Activated CD4-positive, alpha-beta T cell treated with anti-CD3 and anti-CD28 coated beads, Interleukin-2, Interleukin-4, amounts not matched to agents 100 ng/mL and 50 ng/mL, durations not matched to agents 16 hours and 8 hours (primary cell): ENCODE data around the gene DOCK1.

Source experiments
- DNase-seq: peaks from one replicate; pipeline ENCODE4 v3.0.0-alpha.2; 2020; ENCODE audit warnings: low spot score

DOCK1 gene

DNA sequence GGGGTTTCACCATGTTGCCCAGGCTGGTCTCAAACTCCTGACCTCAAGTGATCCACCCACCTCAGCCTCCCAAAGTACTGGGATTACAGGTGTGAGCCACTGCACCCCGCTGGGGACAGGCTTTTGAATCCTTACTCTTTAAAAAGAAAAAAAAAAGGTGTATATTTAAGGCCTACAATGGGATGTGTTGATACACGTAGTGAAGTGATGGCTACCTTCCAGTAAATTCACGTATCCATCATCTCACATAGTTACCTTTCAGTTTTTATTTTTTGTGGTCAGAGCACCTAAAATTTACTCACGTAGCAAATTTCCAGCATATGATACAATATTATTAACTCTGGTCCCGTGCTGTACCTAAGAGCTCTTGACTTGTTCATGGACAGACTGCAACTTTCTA is 410.7 kb downstream of the DOCK1 start:
- no peak for DNase-seq

DNA sequence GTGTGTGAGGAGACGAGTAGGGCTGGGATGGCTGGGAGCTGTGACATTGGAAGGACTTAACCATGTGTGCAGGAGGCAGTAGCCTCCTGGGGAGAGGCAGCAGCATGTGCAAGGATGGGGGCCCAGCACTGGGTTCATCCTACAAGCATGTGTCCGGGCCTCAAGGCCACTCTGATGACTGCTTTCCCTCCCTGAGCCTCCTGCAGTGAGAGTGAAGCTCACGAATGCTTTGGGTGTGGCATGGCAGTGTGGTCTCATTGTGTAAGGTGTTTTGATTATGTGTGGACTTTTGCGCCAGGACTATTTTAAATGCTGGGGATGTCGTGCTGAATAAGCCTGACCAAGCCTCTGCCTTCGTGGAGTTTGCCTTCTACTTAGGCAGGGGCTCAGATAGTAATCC is 413.2 kb downstream of the DOCK1 start:
- no peak for DNase-seq

DNA sequence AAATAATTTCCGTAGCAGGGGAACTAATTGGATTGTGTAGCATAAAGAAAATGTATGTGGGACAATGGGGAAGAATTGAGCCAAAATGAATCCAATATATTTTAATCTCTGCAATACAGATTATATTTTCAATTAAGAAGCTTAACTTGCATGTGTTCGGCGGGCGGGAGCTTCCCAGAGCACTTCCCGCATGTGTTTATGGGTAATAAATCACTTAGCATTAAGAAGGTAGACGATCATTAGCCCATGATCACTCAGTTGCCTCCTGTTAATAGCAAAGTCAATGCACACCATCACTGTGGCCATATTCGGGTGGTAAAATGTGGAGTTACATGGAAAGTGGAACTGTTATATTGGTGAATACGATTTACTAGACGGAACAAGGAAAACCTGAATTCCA is 414.0 kb downstream of the DOCK1 start:
- no peak for DNase-seq

DNA sequence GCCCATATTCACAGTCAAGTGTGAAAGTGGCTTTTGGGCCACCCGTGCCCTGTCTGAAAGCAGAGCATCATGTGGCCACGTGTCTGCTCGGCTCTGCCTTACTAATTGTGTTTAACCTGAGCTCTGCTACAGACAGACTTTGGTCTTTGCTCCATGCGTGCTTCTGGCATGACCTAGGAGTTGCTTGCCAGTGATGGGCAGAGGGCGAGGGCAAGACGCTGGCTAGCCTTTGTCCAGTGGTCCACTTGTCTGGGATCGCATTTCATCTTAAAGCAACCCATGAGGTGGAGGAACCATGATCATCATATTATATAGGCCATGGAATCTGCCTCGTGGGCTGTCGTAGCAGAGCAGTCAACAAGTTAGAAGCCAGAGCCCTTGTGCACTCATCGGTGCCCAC is 414.5 kb downstream of the DOCK1 start:
- DNase-seq = no peak

DNA sequence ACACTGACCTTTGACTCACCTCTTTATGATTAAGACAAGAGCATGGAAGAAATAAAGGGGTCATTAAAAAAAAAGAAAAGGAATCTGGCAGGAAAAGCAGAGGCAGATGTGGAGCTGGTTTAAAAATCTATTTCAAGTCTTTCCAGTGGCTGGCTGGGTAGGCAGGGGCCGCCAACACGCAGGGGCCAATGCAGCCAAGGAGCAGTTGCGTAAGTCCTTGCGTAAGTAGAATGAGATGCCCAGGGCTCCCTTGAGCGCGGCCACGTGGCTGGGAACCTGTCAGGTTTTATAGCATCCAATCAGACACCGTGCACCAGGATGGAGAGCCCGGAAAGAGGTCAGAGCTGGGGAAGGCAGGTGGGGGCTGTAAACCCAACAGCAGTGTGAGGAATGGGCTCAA is 414.9 kb downstream of the DOCK1 start:
- no peak for DNase-seq

DNA sequence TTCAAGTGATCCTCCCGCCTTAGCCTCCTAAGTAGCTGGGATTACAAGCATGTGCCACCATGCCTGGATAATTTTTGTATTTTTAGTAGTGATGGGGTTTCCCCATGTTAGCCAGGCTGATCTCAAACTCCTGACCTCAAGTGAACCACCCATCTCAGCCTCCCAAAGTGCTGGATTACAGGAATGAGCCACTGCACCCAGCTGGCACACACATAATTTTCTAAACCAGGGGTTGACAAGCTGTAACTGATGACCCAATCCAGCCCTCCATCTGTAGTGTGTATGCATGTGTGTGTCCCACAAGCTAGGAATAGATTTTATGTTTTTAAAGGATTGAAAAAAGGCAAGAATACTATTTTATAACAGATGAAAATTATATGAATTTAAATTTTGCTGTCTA is 417.1 kb downstream of the DOCK1 start:
- DNase-seq = no peak

DNA sequence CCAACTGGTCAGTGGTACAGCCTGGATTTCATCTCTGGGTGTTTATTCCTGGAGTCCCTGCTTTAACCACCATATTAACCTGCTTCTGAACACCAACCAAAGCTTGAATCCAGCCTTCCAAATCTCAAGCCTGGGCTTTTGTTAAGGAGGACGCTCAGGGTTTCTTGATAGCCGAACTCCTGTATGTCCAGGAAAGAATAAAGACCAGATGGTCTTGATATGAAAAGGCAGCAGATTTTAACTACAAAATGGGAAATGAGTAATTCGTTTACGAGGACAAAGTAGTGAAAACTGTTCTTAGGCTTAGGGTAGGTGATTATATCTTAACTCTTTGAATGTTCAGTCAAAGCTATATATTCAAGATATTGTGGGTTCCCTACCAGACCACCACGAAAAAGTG is 420.3 kb downstream of the DOCK1 start:
- no peak for DNase-seq

DNA sequence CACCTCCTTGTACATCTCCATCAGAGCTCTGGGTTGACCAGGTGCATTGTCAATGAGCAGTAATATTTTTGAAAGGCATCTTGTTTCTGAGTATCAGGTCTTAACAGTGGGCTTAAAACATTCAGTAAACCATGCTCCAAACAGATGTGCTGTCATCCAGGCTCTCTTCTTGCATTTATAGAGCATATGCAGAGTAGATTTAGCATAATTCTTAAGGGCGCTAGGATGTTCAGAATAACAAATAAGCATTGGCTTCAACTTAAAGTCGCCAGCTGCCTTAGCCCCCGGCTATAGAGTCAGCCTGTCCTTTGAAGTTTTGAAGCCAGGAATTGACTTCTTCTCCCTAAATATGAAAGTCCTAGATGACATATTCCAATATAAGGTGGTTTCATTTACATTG is 421.7 kb downstream of the DOCK1 start:
- DNase-seq = no peak

DNA sequence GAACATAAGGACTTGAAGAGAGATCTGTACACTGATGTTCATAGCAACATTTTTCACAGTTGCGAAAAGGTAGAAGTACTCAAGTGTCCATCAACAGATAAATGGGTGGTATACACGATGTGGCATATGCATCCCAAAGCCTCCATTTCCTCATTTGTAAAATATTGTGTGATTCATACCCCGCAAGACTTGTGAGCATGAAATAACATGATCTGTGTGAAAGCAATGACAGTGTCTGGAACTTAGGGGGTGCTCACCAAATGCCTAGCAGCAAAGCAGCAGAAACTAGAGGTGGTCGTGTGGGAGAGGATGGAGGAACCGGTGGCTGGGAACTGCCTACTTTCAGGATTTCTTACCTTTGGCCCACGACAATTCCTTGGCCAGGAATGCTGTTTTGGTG is 426.5 kb downstream of the DOCK1 start:
- DNase-seq = no peak

DNA sequence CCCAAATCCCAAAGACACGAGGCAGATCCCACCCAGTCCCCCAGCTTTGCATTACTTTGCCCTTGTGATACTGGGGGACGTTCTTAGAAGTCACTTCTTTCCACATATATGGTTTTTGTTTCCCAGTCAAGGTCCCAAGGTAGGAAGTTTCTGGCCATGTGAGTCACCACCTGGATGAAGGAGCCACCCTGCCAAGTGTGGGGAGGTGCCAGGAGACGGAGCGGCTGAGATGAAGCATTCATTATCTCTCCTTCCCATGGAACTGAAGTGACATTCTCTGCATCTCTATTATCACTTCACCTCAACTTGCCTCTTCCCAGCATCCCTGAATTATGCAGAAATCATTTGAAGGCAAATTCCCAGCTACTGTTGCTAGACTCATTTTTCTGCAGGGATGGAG is 427.4 kb downstream of the DOCK1 start:
- DNase-seq = no peak

DNA sequence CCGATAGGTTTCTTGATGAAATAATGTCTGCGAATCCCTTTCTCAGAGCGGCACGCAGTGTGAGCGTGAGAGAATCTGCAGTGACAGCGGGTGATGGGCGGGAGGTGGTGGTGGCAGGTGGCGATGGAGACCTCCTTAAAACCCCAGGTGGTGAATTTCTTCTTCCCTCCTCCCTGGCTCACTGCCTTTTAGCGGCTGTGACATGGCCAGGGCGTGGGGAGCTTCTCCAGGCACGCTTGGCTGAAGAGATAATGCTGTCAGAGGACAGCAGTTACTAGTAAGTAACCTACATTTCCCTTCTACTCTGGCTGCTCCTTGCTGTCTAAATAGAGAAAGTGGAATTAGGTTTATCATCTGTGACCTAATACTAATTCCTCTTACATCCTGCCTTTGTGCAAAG is 432.6 kb downstream of the DOCK1 start:
- DNase-seq = no peak

DNA sequence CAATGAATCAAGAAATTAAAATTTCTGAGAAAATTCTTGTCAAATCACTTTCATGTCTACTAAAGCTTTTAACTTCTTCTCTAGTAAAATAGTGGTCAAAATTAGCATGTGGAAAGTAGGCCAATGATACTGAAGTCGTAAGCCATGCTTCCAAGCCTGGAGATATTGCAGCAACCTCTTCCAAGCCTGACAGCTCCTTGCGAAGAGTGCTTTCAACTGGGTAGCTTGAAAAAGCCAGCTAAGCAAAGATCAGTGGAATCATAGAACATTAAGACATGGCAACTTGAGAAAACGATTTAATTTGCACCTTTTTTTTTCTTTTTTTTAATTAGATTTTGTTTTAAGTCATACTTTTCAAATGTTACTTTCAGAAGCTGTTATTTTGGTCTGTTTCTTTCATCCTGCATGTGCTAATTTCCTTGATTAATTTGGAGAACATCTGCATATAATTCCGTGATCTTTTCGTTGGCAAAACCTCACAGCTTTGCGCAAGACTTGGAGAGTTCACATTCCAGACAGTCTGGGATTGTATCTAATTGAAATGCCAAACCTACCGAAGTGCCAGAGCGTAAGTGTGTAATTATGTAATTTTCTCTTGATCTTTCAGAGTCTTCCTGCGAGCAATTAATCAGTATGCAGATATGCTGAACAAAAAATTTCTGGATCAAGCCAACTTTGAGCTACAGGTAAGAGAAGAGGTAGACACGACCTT is 433.3 kb downstream of the DOCK1 start:
- no peak for DNase-seq

DNA sequence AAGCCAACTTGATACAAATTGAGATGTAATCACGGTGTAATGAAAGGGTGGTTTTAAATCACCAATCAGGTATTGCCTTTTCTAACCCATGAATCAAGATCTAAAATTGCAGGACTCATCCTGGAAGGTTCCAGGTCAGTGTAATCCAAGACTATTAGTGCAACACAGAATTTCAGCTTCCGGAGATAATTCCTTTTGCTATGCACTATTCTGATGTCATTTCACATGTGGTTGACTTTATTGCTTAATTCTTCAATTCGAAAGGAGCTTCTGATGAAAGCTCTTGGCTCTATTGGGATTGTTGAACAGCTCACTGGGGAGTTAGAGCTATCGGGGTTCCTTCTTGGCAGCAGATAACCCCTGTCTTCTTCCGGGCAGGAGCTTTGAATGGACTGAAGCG is 438.6 kb downstream of the DOCK1 start:
- DNase-seq = no peak

DNA sequence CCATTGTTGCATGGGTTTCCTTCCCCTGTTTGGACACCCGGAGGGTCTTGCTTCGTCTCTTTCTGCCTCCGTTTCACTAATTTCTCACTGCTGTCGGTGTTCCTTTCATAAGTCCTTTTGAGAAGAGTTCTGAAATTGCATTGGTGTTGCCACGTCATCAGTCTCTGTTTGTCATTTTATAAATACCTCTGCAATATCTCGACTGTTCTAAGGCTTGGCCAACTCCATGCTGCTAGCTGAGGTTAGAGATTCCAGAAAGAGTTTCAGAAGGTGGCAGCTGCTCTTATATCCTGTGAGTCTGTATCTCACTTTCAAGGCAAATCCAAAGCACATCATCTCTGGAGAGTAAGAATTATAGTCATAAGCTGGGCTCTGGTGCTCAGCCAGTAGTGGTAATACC is 439.1 kb downstream of the DOCK1 start:
- no peak for DNase-seq

DNA sequence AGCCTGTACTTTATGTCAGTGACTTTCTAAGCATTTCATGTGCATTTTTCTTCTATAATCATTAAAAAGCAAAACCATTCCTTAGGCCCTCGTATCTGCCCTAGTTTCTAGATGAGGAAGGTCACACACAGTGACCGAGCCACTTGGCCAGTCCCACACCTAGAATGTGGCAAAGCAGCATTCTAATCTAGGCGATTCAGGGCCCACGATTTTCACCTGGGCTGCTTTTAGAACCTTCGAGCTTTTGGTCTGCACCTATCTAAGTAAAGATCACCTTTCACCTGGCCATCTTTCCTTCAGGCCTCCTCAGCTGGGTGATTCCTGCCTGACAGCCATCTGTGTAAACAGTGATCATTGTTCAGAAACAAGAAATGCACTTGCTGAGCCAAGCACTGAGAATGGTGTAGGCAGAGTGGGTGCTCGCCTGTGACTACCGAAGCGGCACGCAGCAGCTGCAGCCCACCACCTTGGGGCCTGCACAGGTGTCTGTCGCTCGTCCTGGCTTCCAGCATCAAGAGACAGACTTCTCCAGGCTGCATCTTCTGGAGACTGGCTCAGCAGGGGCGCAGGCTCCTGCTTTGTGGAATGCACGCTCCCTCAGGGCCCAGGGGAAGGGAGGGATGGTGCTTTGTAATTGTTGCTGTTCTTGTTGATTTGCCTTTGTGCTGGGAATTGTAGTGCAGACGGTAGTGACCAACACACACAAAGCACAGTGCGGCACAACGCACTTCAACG is 440.2 kb downstream of the DOCK1 start:
- no peak for DNase-seq

DNA sequence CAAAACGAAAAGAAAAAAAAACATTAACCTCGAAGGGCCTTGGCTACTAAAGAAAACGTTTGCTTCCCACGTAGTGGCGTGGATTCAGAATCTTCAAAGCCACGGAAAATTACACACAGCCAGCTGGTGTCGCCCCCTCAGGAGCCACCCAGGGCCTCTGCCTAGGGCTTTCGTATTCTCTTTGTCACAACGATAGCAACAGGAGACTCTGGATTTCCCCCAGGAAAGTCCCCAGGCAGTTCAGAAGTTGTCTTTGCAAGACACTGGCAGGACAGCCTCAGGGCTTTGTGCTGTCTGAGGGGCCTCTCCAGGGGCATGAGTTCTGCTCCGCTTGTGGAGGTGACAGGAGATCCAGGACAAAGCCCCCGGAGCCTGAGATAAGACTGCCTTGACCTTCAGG is 441.4 kb downstream of the DOCK1 start:
- DNase-seq = peak; percentile 1

DNA sequence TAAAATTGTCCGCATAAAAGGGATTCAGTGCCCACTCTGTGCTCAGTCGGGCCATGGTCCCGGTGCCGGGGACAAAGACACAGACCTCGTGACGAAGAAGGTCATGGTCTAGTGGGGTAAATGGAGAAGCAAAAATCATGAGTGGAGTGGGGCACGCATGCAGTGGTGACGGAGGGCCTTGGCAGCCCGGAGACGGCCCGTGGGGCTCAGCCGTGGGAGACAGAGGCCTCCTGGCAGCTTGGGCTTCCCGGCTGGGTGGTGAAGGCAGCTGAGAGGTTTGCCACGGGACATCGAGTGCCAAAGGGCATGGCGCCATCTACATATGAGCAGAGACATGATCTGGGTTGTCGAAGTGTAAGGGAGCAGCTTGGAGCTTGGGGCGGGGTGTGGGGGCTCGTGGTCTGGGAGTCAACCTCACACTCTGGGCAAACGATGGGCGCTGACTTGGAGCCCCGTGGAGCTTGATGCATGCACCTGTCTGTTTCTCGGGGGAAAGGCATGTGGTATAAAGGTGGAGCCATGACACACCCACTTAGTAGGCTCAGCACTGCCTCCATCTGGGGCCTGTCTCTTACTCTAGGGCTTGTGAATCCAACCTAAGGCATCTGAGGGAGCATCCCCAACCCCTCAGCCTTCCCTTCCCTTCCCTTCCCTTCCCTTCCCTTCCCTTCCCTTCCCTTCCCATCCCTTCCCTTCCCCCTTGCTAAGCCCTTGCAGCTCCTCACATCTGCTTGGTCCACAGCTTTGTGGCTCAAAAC is 442.2 kb downstream of the DOCK1 start:
- DNase-seq = no peak

DNA sequence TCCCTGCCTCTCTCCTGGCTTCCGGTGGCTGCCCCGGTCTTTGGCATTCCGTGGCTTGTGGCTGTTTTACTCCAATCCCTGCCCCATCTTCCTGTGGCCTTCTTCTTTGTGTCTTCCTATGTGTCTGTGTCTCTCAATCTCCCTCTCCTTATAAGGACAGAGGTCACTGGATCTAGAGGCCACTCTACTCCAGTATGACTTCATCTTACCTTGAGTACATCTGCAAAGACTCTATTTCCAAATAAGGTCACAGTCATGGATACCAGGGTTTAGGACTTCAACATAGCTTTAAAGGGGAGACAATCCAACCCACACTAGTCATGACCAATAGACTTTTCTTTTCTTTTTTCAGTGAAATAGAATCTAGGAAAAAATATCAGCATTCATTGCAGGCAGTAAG is 444.5 kb downstream of the DOCK1 start:
- no peak for DNase-seq

DNA sequence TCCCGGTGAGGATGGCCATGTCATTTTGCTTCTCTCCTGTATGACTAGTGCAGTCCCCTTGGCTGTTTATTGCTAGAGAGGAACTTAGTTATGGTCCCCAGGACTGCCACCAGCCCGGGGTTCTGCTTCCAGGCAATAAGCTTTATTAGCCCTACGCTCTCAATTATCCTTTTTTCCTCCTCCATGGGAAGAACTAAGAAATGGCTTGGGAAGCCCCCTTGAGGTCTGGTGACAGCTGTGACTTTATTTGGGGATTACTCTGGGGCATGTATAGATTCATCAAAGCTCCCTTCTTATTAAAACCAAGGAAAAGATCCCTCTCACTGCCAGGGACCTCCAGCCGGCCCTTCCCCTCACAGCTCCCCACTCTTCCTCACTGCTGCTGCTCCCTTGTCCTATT is 446.3 kb downstream of the DOCK1 start:
- no peak for DNase-seq

DNA sequence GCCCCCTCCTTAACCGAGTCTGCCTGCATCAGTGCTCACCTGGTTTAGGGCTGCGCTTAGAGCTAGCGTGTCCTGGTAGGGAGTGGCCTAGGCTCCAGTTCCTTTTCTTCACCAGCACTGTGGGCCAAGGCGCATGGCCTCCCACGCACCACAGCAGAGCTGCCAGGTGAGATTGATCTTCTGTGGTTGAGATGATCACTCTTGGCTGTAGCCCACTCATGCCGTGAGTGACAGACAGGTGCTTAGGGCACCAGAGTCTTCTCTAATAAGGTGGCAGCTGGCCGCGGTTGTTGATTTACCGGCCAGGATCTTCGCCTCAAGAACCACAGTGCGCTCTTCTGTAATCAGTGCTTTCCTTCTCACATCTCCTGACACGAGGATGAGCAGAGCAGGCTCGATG is 448.3 kb downstream of the DOCK1 start:
- no peak for DNase-seq

DNA sequence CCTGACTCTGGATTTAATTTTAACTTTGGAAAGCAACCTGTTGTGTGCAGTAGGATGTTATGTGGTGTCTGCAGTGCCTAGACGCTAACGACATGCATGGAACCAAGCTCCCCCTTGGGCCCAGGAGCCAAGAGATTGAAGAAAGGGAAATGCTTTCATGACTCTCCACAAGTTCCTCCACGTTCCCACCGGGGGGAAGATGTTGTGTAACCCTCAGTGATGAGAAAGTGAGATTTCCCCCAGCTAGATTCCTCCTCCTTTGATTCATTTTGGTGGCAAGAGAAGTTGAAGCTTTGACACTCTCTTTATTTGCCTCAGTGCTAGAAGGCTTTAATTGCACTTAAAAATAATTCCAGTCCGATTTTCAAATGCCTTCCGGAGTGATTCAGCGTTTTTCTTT is 449.0 kb downstream of the DOCK1 start:
- no peak for DNase-seq

DNA sequence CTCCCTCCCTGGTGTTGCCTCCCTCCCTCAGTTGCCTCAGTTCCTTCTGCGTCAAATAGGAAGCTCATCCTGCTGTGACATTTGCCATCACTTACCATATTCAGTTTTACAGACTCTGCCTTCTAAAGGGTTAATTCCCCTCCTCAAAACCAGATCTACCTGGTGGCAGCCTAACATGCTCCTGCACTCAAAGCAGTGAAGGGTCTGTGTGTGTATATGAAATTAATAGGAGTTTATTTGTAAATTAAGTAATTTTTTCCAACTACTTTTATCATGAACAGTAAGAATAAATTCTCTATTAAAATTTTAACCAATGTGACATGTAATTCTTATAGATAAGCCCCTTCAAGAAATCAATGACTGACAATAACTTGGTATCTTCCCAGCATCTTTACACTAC is 449.8 kb downstream of the DOCK1 start:
- DNase-seq = no peak

DNA sequence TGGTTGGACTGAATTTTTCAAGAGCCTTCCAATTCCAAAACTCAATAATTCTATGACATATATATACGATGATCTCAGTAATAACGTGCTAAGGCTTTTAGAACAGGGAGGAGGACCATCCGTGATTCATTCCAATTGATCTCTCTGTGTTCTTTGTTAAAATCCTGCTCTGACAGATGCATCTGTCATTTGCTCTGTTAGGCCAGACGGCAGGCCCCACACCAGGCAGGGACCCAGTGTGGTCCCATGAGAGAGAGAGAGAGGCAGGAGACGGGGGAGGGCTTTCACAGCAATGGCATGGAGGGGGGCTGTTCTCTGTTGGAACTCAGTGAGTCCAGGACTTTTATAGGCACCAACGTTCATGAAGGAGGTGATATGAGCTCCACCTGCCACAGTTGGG is 451.1 kb downstream of the DOCK1 start:
- DNase-seq = no peak
